KMS-11 (cell line): ENCODE measurements around the gene ITSN1.

Source experiments
- H2AFZ ChIP-seq: fragments of 200-600 bp; sonication (generic); 2 replicates; pipeline ENCODE4 v1.6.1; 2016; ENCODE audit warnings: antibody characterized with exemption, mixed run types, low read depth
- H3K27ac ChIP-seq: fragments of 200-600 bp; sonication (generic); 2 replicates; pipeline ENCODE4 v1.6.1; 2016; ENCODE audit warnings: mild to moderate bottlenecking, mixed run types
- H3K27me3 ChIP-seq: fragments of 200-600 bp; sonication (generic); 2 replicates; pipeline ENCODE4 v1.6.1; 2017; ENCODE audit warnings: mild to moderate bottlenecking, low read depth, mixed run types, moderate library complexity; ENCODE audit not compliant: insufficient read depth
- H3K36me3 ChIP-seq: fragments of 200-600 bp; sonication (generic); 2 replicates; pipeline ENCODE4 v1.6.1; 2017; ENCODE audit warnings: mild to moderate bottlenecking, mixed run types; ENCODE audit not compliant: insufficient read depth
- H3K4me1 ChIP-seq: fragments of 200-600 bp; sonication (generic); 2 replicates; pipeline ENCODE4 v1.6.1; 2016; ENCODE audit warnings: mild to moderate bottlenecking, low read depth, mixed run types; ENCODE audit not compliant: poor library complexity, severe bottlenecking
- H3K4me2 ChIP-seq: fragments of 200-600 bp; sonication (generic); 2 replicates; pipeline ENCODE4 v1.7.0; 2016; ENCODE audit warnings: mild to moderate bottlenecking, mixed run types
- H3K4me3 ChIP-seq: fragments of 200-600 bp; sonication (generic); IDR thresholded peaks from 2 replicates; pipeline ENCODE4 v1.6.1; 2017; ENCODE audit warnings: low read depth, low read length, mixed read lengths; ENCODE audit not compliant: insufficient read depth
- H3K79me2 ChIP-seq: fragments of 200-600 bp; sonication (generic); 2 replicates; pipeline ENCODE4 v1.6.1; 2016; ENCODE audit warnings: low read depth, mixed run types; ENCODE audit not compliant: insufficient read depth
- H3K9ac ChIP-seq: fragments of 200-600 bp; sonication (generic); 2 replicates; pipeline ENCODE4 v1.6.1; 2016; ENCODE audit warnings: mild to moderate bottlenecking, mixed run types
- H4K20me1 ChIP-seq: fragments of 200-600 bp; sonication (generic); 2 replicates; pipeline ENCODE4 v1.6.1; 2016; ENCODE audit warnings: mild to moderate bottlenecking, mixed run types; ENCODE audit not compliant: insufficient read depth
- CTCF ChIP-seq: fragments of 200-600 bp; sonication (generic); conservative IDR thresholded peaks from 2 replicates; pipeline ENCODE4 v1.6.1; 2017; ENCODE audit warnings: low read depth, mild to moderate bottlenecking, antibody characterized with exemption, low read length, moderate library complexity, mixed read lengths

The ITSN1 gene

GRCh38 chr21:33825915-33826314 lies 183.6 kb downstream of the ITSN1 start:
- H3K4me1 ChIP-seq: no peaks in the 10 kb centered on the region
- TF ChIP-seq CTCF: no peak
- no peak overlapping the region for H2AFZ ChIP-seq
- no peaks in the 10 kb centered on the region for H3K36me3 ChIP-seq
- no peaks in the 10 kb centered on the region for H3K79me2 ChIP-seq
- no peaks in the 10 kb centered on the region for H4K20me1 ChIP-seq
- H3K27ac ChIP-seq: no peak overlapping the region
- no peak overlapping the region for H3K9ac ChIP-seq
- H3K27me3 ChIP-seq: no peaks in the 10 kb centered on the region
- no peak overlapping the region for H3K4me3 ChIP-seq
- H3K4me2 ChIP-seq: no peak overlapping the region

- no peaks in the 10 kb centered on the region for H3K27me3 ChIP-seq
- H3K4me3 ChIP-seq: no peak overlapping the region
- TF ChIP-seq CTCF: no peak
- no peaks in the 10 kb centered on the region for H3K79me2 ChIP-seq
- no peak overlapping the region for H2AFZ ChIP-seq
- no peak overlapping the region for H3K4me2 ChIP-seq
- H4K20me1 ChIP-seq: no peaks in the 10 kb centered on the region
- H3K27ac ChIP-seq: no peak overlapping the region
- H3K36me3 ChIP-seq: no peaks in the 10 kb centered on the region
- no peak overlapping the region for H3K9ac ChIP-seq
- H3K4me1 ChIP-seq: no peaks in the 10 kb centered on the region
Observed at GRCh38 chr21:33828083-33828482, 185.8 kb downstream of the ITSN1 start.

- Histone ChIP-seq H3K9ac (no peak overlapping the region), H3K79me2 (no peaks in the 10 kb centered on the region), H3K4me1 (no peaks in the 10 kb centered on the region), H4K20me1 (no peaks in the 10 kb centered on the region), H2AFZ (no peak overlapping the region), H3K27ac (no peak overlapping the region), H3K36me3 (no peaks in the 10 kb centered on the region), H3K4me3 (no peak overlapping the region), H3K4me2 (no peak overlapping the region), H3K27me3 (no peaks in the 10 kb centered on the region)
- no peak for TF ChIP-seq CTCF
Observed at GRCh38 chr21:33828577-33828976, 186.3 kb downstream of the ITSN1 start.

DNA sequence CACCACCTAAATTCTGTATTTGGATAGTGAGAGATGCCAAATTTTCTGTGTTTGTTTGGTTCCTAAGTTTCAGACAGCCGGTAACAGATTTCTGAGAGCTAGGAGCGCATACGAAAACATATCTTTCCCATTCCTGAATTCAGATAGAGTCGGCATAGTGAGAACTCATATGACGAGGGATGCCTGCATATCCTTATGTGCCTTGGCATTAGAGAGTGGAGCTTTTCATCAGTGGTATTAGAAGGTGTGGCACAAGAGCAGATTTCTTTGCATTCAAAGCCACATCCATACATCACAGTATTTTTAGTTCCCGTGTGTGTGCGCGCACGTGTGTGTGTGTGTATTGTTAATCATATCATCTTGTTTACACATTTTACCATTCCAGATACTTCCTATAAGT lies 187.5 kb downstream of the ITSN1 start:
- H3K27me3 ChIP-seq: no peaks in the 10 kb centered on the region
- no peaks in the 10 kb centered on the region for H3K4me1 ChIP-seq
- no peak overlapping the region for H3K27ac ChIP-seq
- H3K36me3 ChIP-seq: no peaks in the 10 kb centered on the region
- H3K79me2 ChIP-seq: no peaks in the 10 kb centered on the region
- no peak overlapping the region for H3K4me3 ChIP-seq
- H4K20me1 ChIP-seq: no peaks in the 10 kb centered on the region
- no peak overlapping the region for H3K9ac ChIP-seq
- no peak overlapping the region for H3K4me2 ChIP-seq
- no peak overlapping the region for H2AFZ ChIP-seq
- TF ChIP-seq CTCF: no peak
